ENCODE data around the gene ULK4. TPM values are rescaled to one million over a fixed set of nuclear protein-coding genes. Genes with fewer than 3 reads are reported as not detected.

ULK4 gene
- total RNA-seq, 1 experiment from 2014 or later, result 6.3 TPM

GRCh38 chr3:41866298-41866697 lies 95.6 kb downstream of the ULK4 start:
- H3K36me3 ChIP-seq (ENCODE audit: control insufficient read depth in 1 of 2, insufficient read depth in 2 of 2, low read length in 2 of 2), result no peaks in the 10 kb centered on the region

More at GRCh38 chr3:41866298-41866697, 95.6 kb downstream of the ULK4 start:
- intact Hi-C loops (cut with micrococcal nuclease), result no loop called here
- Histone ChIP-seq H4K20me1 (ENCODE audit: insufficient read depth) (no peaks in the 10 kb centered on the region), H3K27me3 (ENCODE audit: insufficient read depth, low read length) (no peaks in the 10 kb centered on the region), H3K4me3 (replicated peaks in 1 of 2; ENCODE audit: low read depth in 1 of 2, low read length in 2 of 2) (no peak overlapping the region), H3K9me3 (ENCODE audit: control insufficient read depth in 1 of 2, insufficient read depth in 1 of 2, low read depth in 1 of 2, low read length in 2 of 2) (no peaks in the 10 kb centered on the region), H3K79me2 (ENCODE audit: insufficient read depth, low read length) (no peaks in the 10 kb centered on the region), H3K4me2 (ENCODE audit: low read length) (no peak overlapping the region), H3K9me2 (ENCODE audit: insufficient read depth) (no peaks in the 10 kb centered on the region), H3K4me1 (ENCODE audit: control insufficient read depth in 1 of 2, insufficient read depth in 2 of 2, low read length in 2 of 2) (no peaks in the 10 kb centered on the region), H3K9ac (ENCODE audit: low read length) (no peak overlapping the region), H2AFZ (ENCODE audit: low read depth, low read length, poor library complexity, severe bottlenecking) (no peak overlapping the region), H3K27ac (ENCODE audit: low read depth, low read length) (no peak overlapping the region)
- TF ChIP-seq CBX3 (IDR thresholded peaks at IDR 0.05; ENCODE audit: low read depth) (no peak), SRF (IDR thresholded peaks at IDR 0.05; ENCODE audit: low read depth) (no peak), MAX (IDR thresholded peaks at IDR 0.05) (no peak), ZFX (IDR thresholded peaks at IDR 0.05) (no peak), SIN3A (IDR thresholded peaks at IDR 0.05; ENCODE audit: low read depth) (no peak), RAD21 (IDR thresholded peaks at IDR 0.05; ENCODE audit: low read depth) (no peak), ATF3 (IDR thresholded peaks at IDR 0.05) (no peak), TCF7L2 (IDR thresholded peaks at IDR 0.05; ENCODE audit: borderline replicate concordance, extremely low read depth, insufficient read depth, insufficient read length) (no peak), SP1 (IDR thresholded peaks at IDR 0.05; ENCODE audit: low read depth) (no peak), FOSL1 (IDR thresholded peaks at IDR 0.05; ENCODE audit: low read depth) (no peak), ZNF274 (IDR thresholded peaks at IDR 0.05; ENCODE audit: low read depth, low read length) (no peak), JUND (IDR thresholded peaks at IDR 0.05) (no peak), EZH2 (IDR thresholded peaks at IDR 0.05) (no peak), REST (IDR thresholded peaks at IDR 0.05; ENCODE audit: low read depth) (no peak), POLR2A (IDR thresholded peaks at IDR 0.05; ENCODE audit: borderline replicate concordance, extremely low read depth, insufficient read depth, insufficient read length) (no peak), EZH2phosphoT487 (IDR thresholded peaks at IDR 0.05; ENCODE audit: borderline replicate concordance) (no peak)
- TF ChIP-seq, protein P1, sequence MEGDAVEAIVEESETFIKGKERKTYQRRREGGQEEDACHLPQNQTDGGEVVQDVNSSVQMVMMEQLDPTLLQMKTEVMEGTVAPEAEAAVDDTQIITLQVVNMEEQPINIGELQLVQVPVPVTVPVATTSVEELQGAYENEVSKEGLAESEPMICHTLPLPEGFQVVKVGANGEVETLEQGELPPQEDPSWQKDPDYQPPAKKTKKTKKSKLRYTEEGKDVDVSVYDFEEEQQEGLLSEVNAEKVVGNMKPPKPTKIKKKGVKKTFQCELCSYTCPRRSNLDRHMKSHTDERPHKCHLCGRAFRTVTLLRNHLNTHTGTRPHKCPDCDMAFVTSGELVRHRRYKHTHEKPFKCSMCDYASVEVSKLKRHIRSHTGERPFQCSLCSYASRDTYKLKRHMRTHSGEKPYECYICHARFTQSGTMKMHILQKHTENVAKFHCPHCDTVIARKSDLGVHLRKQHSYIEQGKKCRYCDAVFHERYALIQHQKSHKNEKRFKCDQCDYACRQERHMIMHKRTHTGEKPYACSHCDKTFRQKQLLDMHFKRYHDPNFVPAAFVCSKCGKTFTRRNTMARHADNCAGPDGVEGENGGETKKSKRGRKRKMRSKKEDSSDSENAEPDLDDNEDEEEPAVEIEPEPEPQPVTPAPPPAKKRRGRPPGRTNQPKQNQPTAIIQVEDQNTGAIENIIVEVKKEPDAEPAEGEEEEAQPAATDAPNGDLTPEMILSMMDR (IDR thresholded peaks at IDR 0.05 in 2 of 3, conservative IDR thresholded peaks at IDR 0.05 in 1 of 3; ENCODE audit: borderline replicate concordance in 1 of 3, insufficient read depth in 1 of 3, low read depth in 2 of 3, low read length in 2 of 3), result no peak
- no TSS peak for BruUV-seq (replicated peaks)
- ATAC-seq (no peak), DNase-seq (ENCODE audit: low read depth, low spot score) (no peak)
- ChIA-PET CTCF (no interaction called here), POLR2A (no interaction called here), RAD21 (ENCODE audit: low non-redundant PET in 1 of 2, low total read pairs in 2 of 2, uncharacterized antibody in 2 of 2, unreplicated experiment in 2 of 2) (no interaction called here)
